AG09319 (cell line): Measurements from ENCODE around the gene RAB5B.
A peak's percentile ranks its signal among the peaks of the same experiment; 100 is the strongest.

Experiments used
- DNase-seq: peaks from one replicate; pipeline ENCODE4 v3.0.0-alpha.2; 2010; ENCODE audit warnings: low read depth; ENCODE audit errors: extremely low read depth
- CTCF ChIP-seq: IDR thresholded peaks from 2 replicates; pipeline ENCODE4 v1.5.1; 2011; ENCODE audit warnings: low read depth, mild to moderate bottlenecking, inconsistent platforms, low read length, moderate library complexity

Gene RAB5B

GRCh38 chr12:55946553-55946952 lies 27.3 kb upstream of the RAB5B start:
- DNase-seq = no peak
- no peak for TF ChIP-seq CTCF

GRCh38 chr12:55955344-55955743 lies 18.5 kb upstream of the RAB5B start:
- TF ChIP-seq CTCF = no peak
- DNase-seq = no peak

DNA sequence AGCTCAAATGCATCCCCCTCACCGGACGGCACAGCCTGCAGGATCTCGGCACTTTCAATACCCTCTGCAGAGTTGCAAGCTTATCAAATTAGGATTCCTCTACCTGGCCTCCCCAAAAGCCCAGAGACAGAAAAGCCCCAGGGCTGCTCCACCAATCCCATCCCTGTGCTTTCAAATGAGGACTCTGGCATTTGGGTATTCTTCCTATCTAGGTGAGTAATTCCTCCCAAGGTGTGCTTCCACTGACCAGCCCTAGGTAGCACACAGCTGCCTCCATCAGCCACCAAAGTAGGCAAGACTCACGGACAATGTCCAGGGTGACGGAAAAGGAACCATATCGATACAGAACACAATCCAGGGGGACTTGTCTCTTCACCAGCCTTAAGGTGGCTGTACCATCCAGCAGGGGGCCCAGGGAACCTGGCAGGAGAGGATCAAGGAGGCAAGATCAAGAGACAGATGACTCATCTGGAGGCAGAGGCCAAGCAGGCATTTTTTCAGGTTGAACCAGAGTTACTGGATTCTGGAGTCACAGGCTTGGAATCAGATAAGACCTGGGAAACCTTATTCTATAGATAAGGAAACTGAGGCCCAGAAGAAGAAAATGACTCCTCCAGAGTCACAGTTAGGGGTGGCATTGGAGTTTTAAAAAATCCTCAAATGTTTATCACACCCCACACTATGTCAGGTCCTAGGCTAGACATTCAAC lies 17.9 kb upstream of the RAB5B start:
- no peak for DNase-seq
- peak; percentile 25 for TF ChIP-seq CTCF

GRCh38 chr12:55957106-55957859 lies 16.6 kb upstream of the RAB5B start:
- no peak for DNase-seq
- TF ChIP-seq CTCF = no peak

DNA sequence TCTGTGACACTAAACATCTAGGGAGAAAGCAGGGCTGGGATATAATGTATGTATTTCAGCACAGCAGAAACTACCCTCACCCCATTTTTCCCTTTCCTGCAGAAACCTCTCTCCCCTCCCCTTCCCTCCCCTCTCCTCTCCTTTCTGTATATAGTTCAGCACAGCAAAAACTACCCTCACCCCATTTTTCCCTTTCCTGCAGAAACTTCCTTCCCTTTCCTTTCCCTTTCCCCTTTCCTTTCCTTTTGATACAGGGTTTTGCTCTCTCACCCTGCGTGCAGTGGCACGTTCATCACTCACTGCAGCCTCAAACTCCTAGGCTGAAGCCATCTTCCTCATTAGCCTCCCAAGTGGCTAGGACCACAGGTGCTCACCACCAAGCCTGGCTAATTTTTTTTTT lies 10.1 kb upstream of the RAB5B start:
- no peak for DNase-seq
- TF ChIP-seq CTCF = no peak

GRCh38 chr12:55965240-55965639 lies 8.6 kb upstream of the RAB5B start:
- no peak for DNase-seq
- no peak for TF ChIP-seq CTCF

GRCh38 chr12:55965941-55966407 lies 7.9 kb upstream of the RAB5B start, which contains the start of gene PMEL:
TSS of gene PMEL (minus strand) at chr12:55966042. CDS start at chr12:55966011, 31 bp downstream.
- DNase-seq = no peak
- no peak for TF ChIP-seq CTCF
